ENCODE data around the gene ZNF768. TPM values are rescaled to one million over a fixed set of nuclear protein-coding genes. Genes with fewer than 3 reads are reported as not detected.

ZNF768 gene
- total and polyA plus RNA-seq, 5 donors from 2014 or later, result 0.40 to 4.0 (median 0.81) TPM

- H3K36me3 Mint-ChIP-seq, result peaks cover 16% of the 10 kb centered on the region
- H3K4me3 ChIP-seq (ENCODE audit: low read depth, low read length), result no peak overlapping the region
- no peaks in the 10 kb centered on the region for H3K9me3 ChIP-seq (ENCODE audit: control insufficient read depth in 2 of 2, low read length in 2 of 2)
- no peaks in the 10 kb centered on the region for H3K27me3 ChIP-seq (ENCODE audit: control insufficient read depth, insufficient read depth, low read length)
- H3K27ac ChIP-seq (ENCODE audit: insufficient read depth, low read length, poor library complexity, severe bottlenecking), result peak overlapping the region; percentile 65
- H3K27ac Mint-ChIP-seq, result peak overlapping the region; percentile 73 to 94 (median 75)
- peak overlapping the region; percentile 10 to 95 (median 26) for H3K4me3 Mint-ChIP-seq
- DNase-seq, result no peak
- peaks cover 6 to 67% (median 41%) of the 10 kb centered on the region in 4 donors for H3K4me1 Mint-ChIP-seq
- H3K9me3 Mint-ChIP-seq, result no peaks in the 10 kb centered on the region
- no peaks in the 10 kb centered on the region for H3K27me3 Mint-ChIP-seq
- peaks cover 18% of the 10 kb centered on the region for H3K36me3 ChIP-seq (ENCODE audit: control insufficient read depth, insufficient read depth, low read length)
- ATAC-seq (ENCODE audit: low read depth in 2 of 2), result no peak
- peaks cover 59% of the 10 kb centered on the region for H3K4me1 ChIP-seq (ENCODE audit: control insufficient read depth, insufficient read depth, low read length, poor library complexity, severe bottlenecking)
These were observed 27.1 kb upstream of the ZNF768 start for GRCh38 chr16:30553393-30553899.

DNA sequence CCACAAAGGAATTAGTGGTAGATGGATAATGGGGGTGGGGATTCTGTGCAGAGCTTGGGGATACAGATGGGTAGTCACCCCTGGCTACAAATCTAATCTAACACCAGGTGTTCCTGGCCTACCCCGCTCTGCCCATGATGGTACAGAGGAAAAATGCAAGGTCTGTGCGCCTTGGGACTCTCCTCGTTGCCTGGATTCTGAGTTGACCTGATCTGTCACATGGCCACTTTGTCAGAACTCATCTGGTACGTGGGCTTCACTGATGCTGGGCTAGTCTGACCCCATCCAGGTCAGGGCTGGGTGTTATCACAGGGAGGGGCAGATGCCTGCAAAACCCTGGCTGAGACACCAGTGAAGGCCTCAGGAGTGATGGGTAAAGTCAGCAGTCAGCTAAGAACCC lies 26.6 kb upstream of the ZNF768 start:
- Histone ChIP-seq H3K27ac (ENCODE audit: insufficient read depth, low read length, poor library complexity, severe bottlenecking) (peak overlapping the region; percentile 65), H3K9me3 (ENCODE audit: control insufficient read depth in 2 of 2, low read length in 2 of 2) (no peaks in the 10 kb centered on the region), H3K4me3 (ENCODE audit: low read depth, low read length) (no peak overlapping the region), H3K36me3 (ENCODE audit: control insufficient read depth, insufficient read depth, low read length) (peaks cover 18% of the 10 kb centered on the region), H3K4me1 (ENCODE audit: control insufficient read depth, insufficient read depth, low read length, poor library complexity, severe bottlenecking) (peaks cover 59% of the 10 kb centered on the region), H3K27me3 (ENCODE audit: control insufficient read depth, insufficient read depth, low read length) (no peaks in the 10 kb centered on the region)
- no peak for ATAC-seq (ENCODE audit: low read depth in 2 of 2)
- Mint-ChIP-seq H3K36me3 (peaks cover 16% of the 10 kb centered on the region), H3K4me1 (peaks cover 6 to 69% (median 45%) of the 10 kb centered on the region in 4 donors), H3K9me3 (no peaks in the 10 kb centered on the region), H3K4me3 (peak overlapping the region in 2 of 4 donors; percentile 16 to 95), H3K27ac (peak overlapping the region; percentile 73 to 94 (median 75)), H3K27me3 (no peaks in the 10 kb centered on the region)
- DNase-seq, result no peak

GRCh38 chr16:30551781-30552180 lies 25.4 kb upstream of the ZNF768 start:
- no peaks in the 10 kb centered on the region for H3K9me3 ChIP-seq (ENCODE audit: control insufficient read depth in 2 of 2, low read length in 2 of 2)
- Mint-ChIP-seq H3K27ac (peak overlapping the region; percentile 94 to 97 (median 96)), H3K4me1 (peaks cover 6 to 68% (median 44%) of the 10 kb centered on the region in 4 donors), H3K27me3 (no peaks in the 10 kb centered on the region), H3K9me3 (no peaks in the 10 kb centered on the region), H3K4me3 (peak overlapping the region; percentile 77 to 95 (median 84)), H3K36me3 (peaks cover 16% of the 10 kb centered on the region)
- H3K27ac ChIP-seq (ENCODE audit: insufficient read depth, low read length, poor library complexity, severe bottlenecking), result peak overlapping the region; percentile 65
- H3K4me1 ChIP-seq (ENCODE audit: control insufficient read depth, insufficient read depth, low read length, poor library complexity, severe bottlenecking), result peaks cover 47% of the 10 kb centered on the region
- ATAC-seq (ENCODE audit: low read depth in 2 of 2) (peak; percentile 84), DNase-seq (peak; percentile 51 to 90 (median 73))
- peaks cover 18% of the 10 kb centered on the region for H3K36me3 ChIP-seq (ENCODE audit: control insufficient read depth, insufficient read depth, low read length)
- no peaks in the 10 kb centered on the region for H3K27me3 ChIP-seq (ENCODE audit: control insufficient read depth, insufficient read depth, low read length)
- H3K4me3 ChIP-seq (ENCODE audit: low read depth, low read length), result peak overlapping the region; percentile 44

DNA sequence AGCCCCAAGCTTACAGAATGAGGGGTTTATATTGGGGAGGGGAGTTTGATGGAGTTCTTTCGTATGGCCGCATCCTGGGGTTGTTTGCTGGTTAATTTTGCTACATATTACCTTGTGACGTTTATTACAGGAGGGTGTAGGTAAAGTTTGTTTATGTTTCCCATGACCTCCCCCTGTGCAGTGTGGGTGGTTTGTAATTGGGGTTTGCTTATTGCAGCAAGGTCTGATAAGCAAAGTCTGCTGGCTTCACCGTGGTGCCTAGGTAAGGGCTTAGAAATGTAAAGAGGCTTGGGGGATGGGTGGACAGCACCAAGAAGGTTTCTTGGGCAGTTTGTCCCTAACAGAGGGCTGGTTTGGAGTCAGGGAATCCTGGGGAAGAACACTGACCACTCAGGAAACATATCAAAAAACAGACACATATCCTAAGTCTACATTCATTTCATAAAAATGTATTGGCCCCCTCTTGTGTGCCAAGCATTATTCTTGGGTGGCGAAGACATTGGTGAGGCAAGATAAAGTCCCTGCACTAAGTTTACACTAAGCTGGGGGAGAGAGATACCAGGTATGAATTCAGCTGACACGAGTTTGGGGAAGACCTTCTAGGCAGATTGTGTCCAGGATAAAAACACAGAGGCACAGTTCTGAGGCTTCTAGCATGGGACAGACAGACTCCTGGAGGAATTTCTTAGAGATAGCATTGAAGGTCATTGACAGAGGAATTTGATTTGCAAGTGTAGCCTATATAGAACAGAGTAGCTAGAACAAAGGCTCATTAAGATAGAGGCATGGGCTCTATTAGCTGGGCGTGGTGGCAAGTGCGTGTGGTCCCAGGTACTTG lies 22.3 kb upstream of the ZNF768 start:
- Histone ChIP-seq H3K4me1 (ENCODE audit: control insufficient read depth, insufficient read depth, low read length, poor library complexity, severe bottlenecking) (peaks cover 27% of the 10 kb centered on the region), H3K9me3 (ENCODE audit: control insufficient read depth in 2 of 2, low read length in 2 of 2) (no peaks in the 10 kb centered on the region), H3K27me3 (ENCODE audit: control insufficient read depth, insufficient read depth, low read length) (no peaks in the 10 kb centered on the region), H3K4me3 (ENCODE audit: low read depth, low read length) (no peak overlapping the region), H3K36me3 (ENCODE audit: control insufficient read depth, insufficient read depth, low read length) (peaks cover 5% of the 10 kb centered on the region), H3K27ac (ENCODE audit: insufficient read depth, low read length, poor library complexity, severe bottlenecking) (no peak overlapping the region)
- Mint-ChIP-seq H3K9me3 (no peaks in the 10 kb centered on the region), H3K4me3 (peak overlapping the region in 1 of 4 donors; percentile 23), H3K27me3 (no peaks in the 10 kb centered on the region), H3K4me1 (peaks cover 6 to 51% (median 34%) of the 10 kb centered on the region in 4 donors), H3K36me3 (peaks cover 3% of the 10 kb centered on the region), H3K27ac (peak overlapping the region; percentile 63 to 73 (median 64))
- no peak for ATAC-seq (ENCODE audit: low read depth in 2 of 2)
- DNase-seq, result no peak

DNA sequence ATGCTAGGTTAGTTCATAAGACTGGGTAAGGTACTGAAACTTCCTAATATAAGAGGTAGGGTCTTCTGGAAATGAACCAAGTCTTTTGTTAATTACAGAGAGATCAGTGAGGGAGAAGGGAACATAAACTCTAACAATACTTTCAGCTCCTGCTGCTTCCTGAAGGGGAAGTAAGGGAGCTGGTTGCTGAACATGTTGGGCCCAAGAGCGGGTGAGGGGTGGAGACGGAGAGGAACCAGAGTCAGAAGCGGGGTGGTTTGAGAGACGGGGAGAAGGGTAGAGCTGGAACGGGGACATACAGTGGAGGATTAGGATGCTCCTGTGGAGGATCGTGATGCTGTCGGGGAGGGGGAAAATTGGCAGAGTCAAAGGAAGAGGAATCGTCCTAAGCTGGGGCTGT lies 19.7 kb upstream of the ZNF768 start:
- Histone ChIP-seq H3K27ac (ENCODE audit: insufficient read depth, low read length, poor library complexity, severe bottlenecking) (no peak overlapping the region), H3K27me3 (ENCODE audit: control insufficient read depth, insufficient read depth, low read length) (no peaks in the 10 kb centered on the region), H3K9me3 (ENCODE audit: control insufficient read depth in 2 of 2, low read length in 2 of 2) (no peaks in the 10 kb centered on the region), H3K4me1 (ENCODE audit: control insufficient read depth, insufficient read depth, low read length, poor library complexity, severe bottlenecking) (peaks cover 2% of the 10 kb centered on the region), H3K4me3 (ENCODE audit: low read depth, low read length) (no peak overlapping the region), H3K36me3 (ENCODE audit: control insufficient read depth, insufficient read depth, low read length) (no peaks in the 10 kb centered on the region)
- peaks cover 0 to 25% (median 16%) of the 10 kb centered on the region in 4 donors for H3K4me1 Mint-ChIP-seq
- H3K9me3 Mint-ChIP-seq, result no peaks in the 10 kb centered on the region
- H3K27me3 Mint-ChIP-seq, result no peaks in the 10 kb centered on the region
- no peaks in the 10 kb centered on the region for H3K36me3 Mint-ChIP-seq
- ATAC-seq (ENCODE audit: low read depth in 2 of 2) (no peak), DNase-seq (no peak)
- H3K4me3 Mint-ChIP-seq, result no peak overlapping the region
- H3K27ac Mint-ChIP-seq, result peak overlapping the region; percentile 7 to 19 (median 10)

GRCh38 chr16:30543067-30543466 lies 16.7 kb upstream of the ZNF768 start:
- Histone ChIP-seq H3K9me3 (ENCODE audit: control insufficient read depth in 2 of 2, low read length in 2 of 2) (no peaks in the 10 kb centered on the region), H3K27ac (ENCODE audit: insufficient read depth, low read length, poor library complexity, severe bottlenecking) (no peak overlapping the region), H3K36me3 (ENCODE audit: control insufficient read depth, insufficient read depth, low read length) (no peaks in the 10 kb centered on the region), H3K4me3 (ENCODE audit: low read depth, low read length) (no peak overlapping the region), H3K27me3 (ENCODE audit: control insufficient read depth, insufficient read depth, low read length) (no peaks in the 10 kb centered on the region), H3K4me1 (ENCODE audit: control insufficient read depth, insufficient read depth, low read length, poor library complexity, severe bottlenecking) (no peaks in the 10 kb centered on the region)
- no peak overlapping the region for H3K4me3 Mint-ChIP-seq
- DNase-seq, result no peak
- ATAC-seq (ENCODE audit: low read depth in 2 of 2), result no peak
- no peaks in the 10 kb centered on the region for H3K9me3 Mint-ChIP-seq
- no peaks in the 10 kb centered on the region for H3K36me3 Mint-ChIP-seq
- H3K27ac Mint-ChIP-seq, result no peak overlapping the region
- no peaks in the 10 kb centered on the region for H3K27me3 Mint-ChIP-seq
- H3K4me1 Mint-ChIP-seq, result peaks cover 0 to 15% (median 2%) of the 10 kb centered on the region in 4 donors

GRCh38 chr16:30541502-30542329 lies 15.3 kb upstream of the ZNF768 start:
- H3K36me3 Mint-ChIP-seq, result peaks cover 5% of the 10 kb centered on the region
- Histone ChIP-seq H3K27ac (ENCODE audit: insufficient read depth, low read length, poor library complexity, severe bottlenecking) (no peak overlapping the region), H3K27me3 (ENCODE audit: control insufficient read depth, insufficient read depth, low read length) (no peaks in the 10 kb centered on the region), H3K36me3 (ENCODE audit: control insufficient read depth, insufficient read depth, low read length) (no peaks in the 10 kb centered on the region), H3K4me1 (ENCODE audit: control insufficient read depth, insufficient read depth, low read length, poor library complexity, severe bottlenecking) (no peaks in the 10 kb centered on the region), H3K9me3 (ENCODE audit: control insufficient read depth in 2 of 2, low read length in 2 of 2) (no peaks in the 10 kb centered on the region), H3K4me3 (ENCODE audit: low read depth, low read length) (no peak overlapping the region)
- no peaks in the 10 kb centered on the region for H3K9me3 Mint-ChIP-seq
- no peak for DNase-seq
- peaks cover 0 to 23% (median 9%) of the 10 kb centered on the region in 4 donors for H3K4me1 Mint-ChIP-seq
- H3K27ac Mint-ChIP-seq, result no peak overlapping the region
- no peak overlapping the region for H3K4me3 Mint-ChIP-seq
- ATAC-seq (ENCODE audit: low read depth in 2 of 2), result no peak
- H3K27me3 Mint-ChIP-seq, result no peaks in the 10 kb centered on the region

Data from CD4-positive, CD25-positive, alpha-beta regulatory T cell (primary cell).